HG03558 (cell line): ENCODE measurements around the gene ARMS2.

Experiments
- ATAC-seq: cut with Tn5 transposase; IDR thresholded peaks from one replicate; pipeline ENCODE4 v1.9.1; 2021; ENCODE audit warnings: moderate number of reproducible peaks; ENCODE audit not compliant: unreplicated experiment; ENCODE audit errors: extremely low read depth

Gene ARMS2

DNA sequence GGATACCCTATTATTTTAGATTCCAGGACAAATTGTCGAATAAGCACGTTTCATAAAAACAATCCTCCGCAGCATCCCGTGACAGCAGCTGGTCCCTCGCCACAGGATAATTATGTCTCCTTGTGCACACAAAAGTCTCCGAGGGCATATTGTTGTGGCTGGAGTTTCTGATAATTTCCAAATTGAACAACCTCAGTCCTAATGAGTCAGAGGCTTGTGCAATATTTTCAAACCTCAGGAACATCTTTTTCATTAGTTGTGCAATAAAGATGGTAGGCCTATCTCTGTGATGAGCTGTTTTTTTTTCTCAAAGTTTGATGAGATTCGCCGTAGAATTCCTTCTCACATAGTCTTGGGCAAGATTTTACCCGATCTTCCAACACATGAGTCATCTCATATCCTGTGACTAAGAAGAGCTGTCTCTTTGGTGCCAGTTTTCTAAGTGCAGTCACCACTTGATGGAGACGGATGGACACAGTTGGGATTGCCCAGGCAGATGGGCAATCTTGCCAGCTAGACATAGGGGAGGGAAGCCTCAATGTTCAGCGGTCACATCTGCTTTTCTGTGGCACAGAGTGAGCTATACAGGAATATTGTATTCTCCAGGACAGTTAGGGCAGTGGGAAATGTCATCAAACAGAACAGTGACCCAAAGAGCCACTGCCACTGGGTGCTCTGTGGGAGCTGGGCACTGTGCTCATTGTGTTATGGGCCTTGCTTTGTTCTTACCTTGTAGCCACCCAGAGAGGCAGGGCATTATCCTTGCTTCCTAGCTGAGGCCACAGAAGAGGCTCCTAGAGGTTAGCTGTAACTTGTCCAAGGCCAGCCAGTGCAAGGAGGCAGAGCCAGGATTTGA lies 14.7 kb downstream of the ARMS2 start:
- no peak for ATAC-seq

DNA sequence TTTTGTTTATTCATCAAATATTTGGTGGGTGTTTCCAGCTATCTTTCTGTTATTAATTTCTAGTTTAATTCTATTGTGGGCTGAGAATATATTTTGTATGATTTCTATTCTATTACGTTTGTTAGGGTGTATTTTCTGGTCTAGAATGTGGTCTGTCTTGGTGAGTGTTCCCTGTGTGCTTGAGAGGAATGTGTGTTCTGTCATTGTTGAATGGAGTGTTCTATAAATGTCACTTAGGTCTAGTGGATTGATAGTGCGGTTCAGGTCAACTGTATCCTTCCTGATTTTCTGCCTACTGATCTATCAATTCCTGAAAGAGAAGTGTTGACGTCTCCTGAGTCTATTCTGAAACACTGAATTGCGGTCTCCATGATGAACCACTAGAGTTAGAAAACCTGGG lies 15.4 kb downstream of the ARMS2 start:
- no peak for ATAC-seq

DNA sequence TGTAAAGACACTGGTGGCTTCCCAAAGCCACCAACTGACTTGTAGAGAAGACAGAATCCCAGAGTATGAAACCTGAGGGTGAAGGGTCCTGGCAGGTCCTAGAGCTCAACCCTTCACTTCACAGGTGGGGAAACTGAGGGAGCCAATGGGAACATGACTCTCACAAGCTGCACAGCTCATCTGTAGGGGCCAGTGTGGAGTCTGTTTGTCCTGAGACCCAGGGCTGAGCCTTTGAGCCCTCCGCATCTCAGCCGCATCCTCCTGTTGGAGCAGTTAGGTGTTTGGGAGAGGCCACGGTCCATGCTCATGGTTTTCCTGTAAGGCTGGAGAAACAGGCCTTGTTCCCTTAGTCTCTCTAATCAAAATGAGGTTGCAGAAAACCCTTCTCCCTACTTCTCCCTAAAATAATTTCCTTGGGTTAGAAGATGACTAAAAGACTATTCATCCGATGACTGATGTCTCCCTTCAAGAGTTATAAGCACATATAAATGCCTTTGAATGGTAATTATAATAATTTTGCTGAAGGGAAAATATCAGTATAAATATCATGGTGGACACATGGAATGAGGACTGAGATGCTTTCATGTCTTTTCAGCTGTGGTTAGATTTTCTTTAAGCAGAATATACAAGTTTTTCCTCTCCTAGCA lies 17.2 kb downstream of the ARMS2 start:
- ATAC-seq, result no peak

DNA sequence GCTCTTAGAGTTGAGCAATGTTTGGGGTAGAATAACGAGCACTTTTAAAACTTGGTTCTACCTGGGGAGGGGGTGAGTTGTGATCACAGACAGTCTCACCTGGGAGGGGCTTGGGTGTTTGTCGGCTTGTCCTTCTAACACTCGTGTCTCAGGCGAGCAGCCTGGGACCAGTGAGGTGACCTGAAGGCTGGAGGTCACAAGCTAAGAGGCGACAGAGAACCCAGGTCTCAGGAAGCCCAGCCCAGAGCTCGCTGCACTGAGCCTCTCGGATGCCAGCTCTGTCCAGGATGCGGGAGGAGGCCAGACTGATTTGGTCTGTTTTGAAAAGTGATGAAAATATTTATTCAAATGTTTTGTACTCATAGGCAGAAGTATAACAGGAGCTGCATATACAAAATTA lies 18.7 kb downstream of the ARMS2 start:
- ATAC-seq, result no peak

DNA sequence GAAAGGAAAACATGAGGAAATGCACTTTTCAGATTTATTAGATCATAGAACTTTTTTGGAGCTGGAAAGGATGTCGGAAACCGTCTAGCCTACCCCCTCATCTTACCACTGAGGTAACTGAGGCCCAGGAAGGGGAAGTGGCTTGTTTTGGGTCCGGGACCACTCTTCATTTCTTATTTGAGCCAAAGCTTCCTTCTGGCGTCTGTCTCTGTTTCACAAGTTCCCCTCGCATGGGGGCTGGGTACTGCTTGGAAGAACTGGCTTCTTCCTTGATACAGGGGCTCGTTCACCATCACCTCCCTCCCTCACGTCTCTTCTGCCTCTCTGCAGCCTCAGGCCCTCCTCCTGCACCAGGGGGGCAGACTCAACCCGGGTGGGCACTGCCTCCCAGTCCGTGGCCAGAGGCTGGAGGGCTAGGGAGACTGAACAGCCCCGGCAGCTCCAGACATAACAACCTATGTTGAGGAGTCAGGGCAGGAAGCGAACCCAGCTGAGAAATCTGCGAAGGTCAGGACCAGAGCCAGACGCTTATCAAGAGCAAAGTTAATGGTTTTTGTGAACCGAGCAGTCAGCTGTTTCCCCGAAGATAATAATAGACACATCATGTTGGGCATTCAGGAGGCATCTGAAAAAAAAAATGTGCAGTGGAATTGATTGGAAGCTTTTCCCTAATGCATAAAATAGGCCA lies 19.8 kb downstream of the ARMS2 start:
- no peak for ATAC-seq

DNA sequence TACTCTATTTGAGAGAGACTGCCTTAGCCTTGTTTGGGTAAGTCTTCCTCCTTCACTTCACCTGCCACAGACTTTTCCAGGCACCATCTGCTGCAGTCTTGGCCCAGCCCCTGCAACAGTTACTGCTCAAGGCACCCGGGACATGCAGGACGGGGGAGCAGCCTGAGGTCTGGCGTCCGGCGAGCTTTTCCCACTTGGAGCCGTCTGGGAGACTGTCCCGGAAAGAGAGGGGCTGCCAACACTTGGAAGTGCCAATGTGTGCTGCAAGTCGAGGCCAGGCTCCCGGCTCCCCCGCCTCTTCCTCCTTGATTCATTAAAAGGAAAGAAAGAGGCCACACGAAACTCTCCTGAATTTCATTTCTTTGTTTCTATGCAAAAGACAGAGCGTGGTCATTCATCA lies 20.6 kb downstream of the ARMS2 start:
- no peak for ATAC-seq

DNA sequence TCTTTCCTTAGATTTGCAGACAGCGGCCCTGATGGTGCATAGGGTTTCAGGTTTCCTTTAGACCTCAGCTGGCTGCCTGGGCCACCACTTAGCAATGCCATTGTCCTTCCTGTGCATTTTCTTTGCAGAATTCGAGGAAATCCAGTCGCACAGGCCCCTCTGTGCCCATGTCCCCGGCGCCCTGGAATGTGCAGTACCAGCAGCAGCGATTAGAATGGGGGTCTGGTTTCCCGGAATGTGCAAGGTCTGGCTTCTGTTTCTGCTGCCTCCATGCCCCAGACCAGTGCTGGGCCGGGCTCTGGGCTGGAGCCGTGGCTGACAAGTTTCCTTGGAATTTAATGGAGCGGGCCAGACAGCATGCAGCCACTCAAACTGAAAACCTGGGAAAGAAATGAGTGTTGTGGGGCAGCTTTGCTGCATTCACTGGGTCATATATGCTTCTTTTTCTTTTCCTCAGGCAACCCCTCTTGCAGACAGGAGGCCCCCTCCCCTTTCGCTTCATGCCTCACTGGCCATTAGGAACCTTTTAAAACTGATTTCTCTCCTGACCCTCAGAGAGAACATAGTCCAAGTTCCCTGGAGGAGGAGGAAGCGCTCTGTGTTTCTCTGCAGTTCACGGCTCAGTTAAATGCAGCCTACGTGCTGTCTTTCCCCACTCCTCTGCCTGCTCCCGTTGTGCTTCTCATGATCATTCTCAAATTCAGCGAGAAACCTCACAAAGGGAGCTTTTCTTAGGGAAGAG lies 21.3 kb downstream of the ARMS2 start:
- ATAC-seq, result no peak

DNA sequence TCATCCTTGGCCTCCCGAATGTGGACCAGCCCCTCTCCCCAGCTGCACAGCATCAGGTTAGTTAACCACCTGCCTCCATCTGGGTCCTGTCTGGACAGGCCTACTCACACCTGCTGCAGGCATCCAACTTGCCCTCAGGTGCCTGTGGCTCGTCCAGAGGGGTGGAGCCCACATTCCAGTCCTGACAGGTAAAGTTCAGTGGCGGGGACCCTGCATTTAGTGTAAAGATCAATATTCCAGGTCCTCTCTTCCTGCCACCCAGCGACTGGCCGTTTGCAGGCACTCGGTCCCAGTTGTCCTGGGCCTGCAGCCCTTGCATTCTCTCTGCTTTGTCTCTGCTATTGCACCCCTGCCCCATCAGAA lies 21.9 kb downstream of the ARMS2 start:
- no peak for ATAC-seq

DNA sequence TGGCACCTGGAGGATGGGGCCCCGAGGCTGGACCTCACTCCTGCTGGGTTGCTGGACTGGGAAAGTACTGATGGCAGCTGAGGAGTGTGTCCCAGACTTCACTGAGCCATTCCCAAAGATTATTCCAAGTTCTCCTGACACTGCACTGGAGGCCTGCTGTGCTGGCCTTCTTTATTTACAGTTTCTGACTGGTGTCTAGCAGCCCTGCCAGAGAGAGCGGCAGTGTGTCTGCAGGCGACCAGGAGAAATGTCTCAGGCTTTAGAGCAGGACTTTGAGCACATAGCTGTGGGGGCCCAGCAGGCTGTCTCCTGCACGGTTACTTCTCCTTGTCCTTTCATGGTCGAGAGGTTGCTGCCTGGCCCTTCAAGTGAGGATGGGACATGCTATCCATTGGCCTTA lies 23.0 kb downstream of the ARMS2 start:
- ATAC-seq, result no peak

DNA sequence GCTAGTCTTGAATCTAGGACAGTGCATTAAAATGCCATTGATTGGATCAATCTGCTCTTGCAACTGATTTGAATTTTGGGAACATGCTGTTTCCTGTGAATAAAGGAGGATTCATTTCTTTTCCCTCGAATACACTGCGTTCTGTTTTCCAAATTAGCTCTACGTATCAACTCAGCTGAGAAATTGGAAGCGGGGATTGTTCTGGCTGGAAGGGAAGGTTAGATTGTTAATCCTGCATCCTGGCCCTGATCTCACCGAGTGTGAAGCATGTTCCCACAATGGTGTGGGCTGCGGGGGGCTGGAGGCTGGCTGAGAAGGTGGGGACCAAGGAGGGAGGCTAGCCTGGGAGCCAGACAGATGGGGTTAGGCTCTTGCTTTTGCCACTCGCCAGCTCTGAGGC lies 24.5 kb downstream of the ARMS2 start:
- no peak for ATAC-seq

DNA sequence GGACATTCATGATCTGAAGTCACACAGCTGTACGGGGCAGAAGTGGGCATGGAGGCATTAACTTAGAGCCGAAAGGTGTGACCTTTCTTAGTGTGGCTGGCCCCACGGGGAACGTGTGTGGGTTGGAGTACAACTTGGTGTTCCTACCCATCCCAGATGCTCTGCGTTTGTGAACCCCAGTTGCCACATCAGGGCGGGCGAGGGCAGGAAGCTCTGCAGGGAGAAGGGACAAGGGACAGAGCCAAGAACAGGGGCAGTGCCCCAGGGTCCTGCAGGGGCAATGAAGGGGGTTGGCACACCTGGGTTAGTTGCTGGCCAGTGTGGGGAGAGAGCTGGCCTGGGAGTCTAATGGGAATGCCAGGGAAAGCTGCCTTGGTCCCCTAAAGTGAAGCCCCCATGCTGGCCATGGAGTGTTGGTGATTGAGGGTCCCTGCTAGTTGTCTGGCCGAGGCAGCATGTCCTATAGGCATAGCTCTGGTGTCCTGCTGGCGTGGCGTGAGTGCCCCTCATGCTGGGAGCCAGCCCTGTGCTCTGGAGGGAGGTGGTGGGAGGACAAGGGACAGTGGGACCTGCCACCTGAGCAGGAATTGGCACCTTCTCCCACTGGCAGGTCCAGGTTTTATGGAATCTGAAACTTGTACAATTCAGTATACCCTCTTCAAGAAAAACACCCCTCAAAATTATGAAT lies 25.8 kb downstream of the ARMS2 start:
- ATAC-seq, result no peak

DNA sequence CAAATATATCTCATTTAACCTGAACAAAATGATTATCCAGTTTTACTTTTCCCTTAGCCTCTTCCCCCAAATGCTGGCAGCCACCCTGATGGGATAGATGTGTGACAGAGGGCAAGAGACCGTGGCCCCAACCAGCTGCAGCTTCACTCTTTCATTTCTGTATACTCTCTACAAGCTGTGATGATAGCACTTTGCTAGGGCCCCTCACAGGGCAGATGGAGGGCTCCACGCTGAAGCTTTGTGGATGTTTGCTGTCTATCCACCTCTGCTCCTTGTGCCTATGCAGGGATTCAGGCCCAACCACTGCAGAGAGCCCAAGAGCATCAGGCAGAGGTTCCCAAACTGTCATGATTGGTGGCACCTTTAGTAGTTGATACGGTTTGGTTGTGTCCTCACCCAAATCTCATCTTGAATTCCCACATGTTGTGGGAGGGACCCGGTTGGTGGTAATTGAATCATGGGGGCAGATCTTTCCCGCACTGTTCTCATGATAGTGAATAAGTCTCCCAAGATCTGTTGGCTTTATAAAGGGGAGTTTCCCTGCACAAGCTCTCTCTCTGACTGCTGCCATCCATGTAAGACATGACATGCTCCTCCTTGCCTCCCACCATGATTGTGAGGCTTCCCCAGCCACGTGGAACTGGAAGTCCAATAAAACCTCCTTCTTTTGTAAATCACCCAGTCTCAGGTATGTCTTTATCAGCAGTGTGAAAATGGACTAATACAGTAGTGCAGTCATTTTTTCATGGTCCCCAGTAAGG lies 27.0 kb downstream of the ARMS2 start:
- no peak for ATAC-seq

DNA sequence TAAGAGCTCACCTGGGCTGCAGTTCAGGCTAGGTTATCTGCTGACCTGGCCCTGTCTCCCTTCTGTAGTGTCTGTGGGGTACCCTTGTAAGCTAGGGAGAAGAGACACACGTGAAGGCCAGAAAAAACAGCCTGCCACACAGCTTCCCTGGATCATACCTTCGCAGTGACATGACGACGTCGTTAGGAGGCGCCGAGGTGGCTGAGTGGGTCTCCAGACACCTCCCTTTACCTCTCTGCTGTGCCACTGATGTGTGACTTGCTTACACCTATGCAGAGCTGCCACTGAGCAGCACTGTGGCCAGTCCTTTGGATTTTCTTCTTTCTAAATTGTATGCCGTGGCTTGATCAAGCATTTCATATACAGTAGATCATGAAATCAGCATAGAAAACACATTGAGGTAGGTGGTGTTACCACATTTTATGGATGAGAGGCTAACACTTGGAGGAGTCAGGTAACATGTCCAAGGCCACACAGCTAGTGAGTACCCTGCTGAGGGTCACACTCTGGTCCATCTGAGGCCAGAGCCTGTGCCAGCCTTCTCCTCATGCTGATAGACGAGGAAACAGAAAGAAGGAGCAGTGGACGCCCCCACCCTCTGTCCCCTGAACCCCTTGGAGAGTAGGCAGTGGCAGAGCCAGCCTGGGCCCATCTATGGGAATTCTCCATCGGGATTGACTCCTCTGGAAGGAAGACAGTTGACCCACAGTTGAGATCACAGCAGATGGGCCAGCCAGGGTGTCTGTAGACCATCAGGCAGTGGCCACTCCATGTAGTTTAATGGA lies 30.0 kb downstream of the ARMS2 start:
- ATAC-seq, result no peak

DNA sequence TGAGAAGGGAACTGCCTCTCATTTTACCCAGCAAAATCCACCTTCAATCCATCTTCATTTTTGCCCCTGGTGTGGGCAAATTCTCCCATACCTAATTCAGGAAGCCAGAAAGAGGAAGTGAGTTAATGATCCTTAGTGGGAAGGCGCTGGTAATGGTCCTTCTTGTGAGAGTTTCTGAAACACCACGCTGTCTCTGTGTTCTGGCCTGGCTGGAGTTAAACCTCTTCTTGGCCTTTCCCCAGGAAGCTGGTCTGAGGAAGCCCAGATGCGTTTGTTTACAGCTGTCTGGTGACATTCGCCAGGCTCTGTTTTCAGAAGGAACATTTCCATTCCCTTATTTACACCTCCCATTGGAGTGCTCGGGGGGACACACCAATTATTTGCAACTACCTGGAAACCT lies 31.2 kb downstream of the ARMS2 start:
- ATAC-seq, result no peak

DNA sequence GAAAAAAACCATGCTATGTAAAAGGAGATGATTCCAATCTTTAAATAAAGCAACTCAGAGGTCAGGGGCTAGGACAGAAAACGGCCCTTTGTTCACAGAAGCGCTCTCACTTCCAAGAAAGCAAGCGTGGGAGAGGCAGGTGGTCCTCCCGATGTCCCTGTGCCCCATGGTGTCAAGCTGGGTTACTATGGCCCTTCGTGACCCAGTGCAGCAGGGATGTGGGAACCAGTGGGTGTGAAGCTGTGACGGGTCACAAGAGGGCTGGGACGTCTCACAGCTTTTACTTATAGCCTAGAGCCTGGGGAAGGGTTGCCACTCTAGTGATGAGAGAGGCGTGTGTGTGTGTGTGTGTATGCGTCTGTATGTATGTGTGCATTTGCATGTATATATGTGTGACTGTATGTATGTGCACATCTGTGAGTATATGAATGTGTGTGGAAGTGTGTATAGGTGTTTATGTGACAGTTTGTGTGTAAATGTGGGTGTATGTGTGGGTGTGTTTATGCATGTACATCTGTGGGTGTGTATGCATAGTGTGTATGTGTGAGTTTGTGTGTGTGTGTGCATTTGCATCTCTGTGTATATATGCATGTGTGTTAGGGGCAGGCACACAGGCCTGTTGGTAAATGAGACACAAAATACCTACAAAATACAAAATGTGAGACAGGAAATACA lies 32.1 kb downstream of the ARMS2 start:
- ATAC-seq, result no peak

DNA sequence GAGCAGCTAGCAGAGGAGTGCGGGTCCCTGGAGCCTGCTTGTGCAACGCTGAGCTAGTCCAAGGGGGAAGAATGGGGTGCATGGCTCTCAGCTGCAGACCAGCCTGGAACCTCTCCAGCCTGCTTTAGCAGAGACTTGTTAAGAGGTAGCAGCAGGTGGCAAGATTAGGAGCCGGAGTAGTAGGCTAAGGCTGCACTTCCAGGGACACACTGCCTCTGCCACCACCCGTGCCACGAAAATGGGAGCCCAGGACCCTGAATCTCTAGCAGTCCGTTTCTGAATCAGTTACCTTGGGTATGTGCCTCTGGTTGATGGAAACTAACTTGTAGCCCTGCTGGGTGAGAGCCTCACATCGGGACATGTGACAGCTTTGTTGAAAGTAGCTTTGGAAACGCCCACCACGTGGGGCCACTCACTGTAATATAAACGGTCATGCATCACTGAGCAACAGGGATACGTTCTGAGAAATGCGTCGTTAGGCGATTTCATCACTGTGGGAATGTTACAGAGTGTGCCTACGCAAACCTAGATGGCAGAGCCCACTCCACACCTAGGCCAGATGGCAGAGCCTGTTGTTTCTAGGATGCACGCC lies 32.8 kb downstream of the ARMS2 start:
- no peak for ATAC-seq

DNA sequence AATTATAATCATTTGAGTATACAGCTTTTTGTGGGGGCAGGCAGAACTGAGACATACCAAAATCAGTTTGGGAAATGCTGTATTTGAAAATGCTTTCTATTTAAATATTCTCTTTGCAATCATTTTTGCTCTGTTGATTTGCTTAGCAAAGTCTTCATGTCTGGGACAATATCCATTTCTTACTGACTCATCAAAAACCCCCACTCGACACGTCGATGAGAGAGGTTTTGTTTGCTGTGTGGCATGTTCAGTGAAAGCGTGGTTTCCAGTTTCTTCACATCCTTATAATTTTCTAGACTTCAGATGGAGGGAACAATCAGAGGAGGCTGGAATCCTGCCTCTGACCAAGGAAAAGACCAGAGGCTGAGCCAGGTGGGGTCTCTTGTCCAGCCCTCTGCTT lies 35.8 kb downstream of the ARMS2 start:
- no peak for ATAC-seq
